GM10266 (cell line): Measurements from ENCODE around the gene MARS1.
A peak's percentile ranks its signal among the peaks of the same experiment; 100 is the strongest.

ENCODE experiments used
- DNase-seq: peaks from one replicate; pipeline ENCODE4 v3.0.0; 2012; ENCODE audit errors: extremely low spot score
- CTCF ChIP-seq: IDR thresholded peaks from 2 replicates; pipeline ENCODE4 v1.5.1; 2012; ENCODE audit warnings: mild to moderate bottlenecking, low read depth; ENCODE audit not compliant: control insufficient read depth, insufficient read depth; ENCODE audit errors: missing control alignments

The MARS1 gene

GRCh38 chr12:57448669-57449068 lies 39.2 kb upstream of the MARS1 start:
- no peak for TF ChIP-seq CTCF
- DNase-seq: no peak

- DNase-seq: no peak
- TF ChIP-seq CTCF: no peak
Measured at GRCh38 chr12:57449375-57449774, 38.5 kb upstream of the MARS1 start.

GRCh38 chr12:57450057-57450456 lies 37.8 kb upstream of the MARS1 start:
- TF ChIP-seq CTCF: no peak
- no peak for DNase-seq

GRCh38 chr12:57451233-57451778 lies 36.6 kb upstream of the MARS1 start:
- no peak for DNase-seq

GRCh38 chr12:57452181-57452936 lies 35.5 kb upstream of the MARS1 start:
- DNase-seq: no peak
- no peak for TF ChIP-seq CTCF

More at GRCh38 chr12:57451233-57451778, 36.6 kb upstream of the MARS1 start:
- no peak for TF ChIP-seq CTCF

GRCh38 chr12:57452937-57453509 lies 34.8 kb upstream of the MARS1 start:
- peak; percentile 92 for TF ChIP-seq CTCF
- DNase-seq: no peak

GRCh38 chr12:57454213-57454565 lies 33.7 kb upstream of the MARS1 start:
- DNase-seq: no peak
- no peak for TF ChIP-seq CTCF
